ENCODE measurements around the gene SAMD14. TPM values are rescaled to one million over a fixed set of nuclear protein-coding genes. Genes with fewer than 3 reads are reported as not detected.

Gene SAMD14
- total and polyA plus RNA-seq, 3 donors from 2014 or later = 3.2 to 5.2 (median 3.3) TPM

DNA sequence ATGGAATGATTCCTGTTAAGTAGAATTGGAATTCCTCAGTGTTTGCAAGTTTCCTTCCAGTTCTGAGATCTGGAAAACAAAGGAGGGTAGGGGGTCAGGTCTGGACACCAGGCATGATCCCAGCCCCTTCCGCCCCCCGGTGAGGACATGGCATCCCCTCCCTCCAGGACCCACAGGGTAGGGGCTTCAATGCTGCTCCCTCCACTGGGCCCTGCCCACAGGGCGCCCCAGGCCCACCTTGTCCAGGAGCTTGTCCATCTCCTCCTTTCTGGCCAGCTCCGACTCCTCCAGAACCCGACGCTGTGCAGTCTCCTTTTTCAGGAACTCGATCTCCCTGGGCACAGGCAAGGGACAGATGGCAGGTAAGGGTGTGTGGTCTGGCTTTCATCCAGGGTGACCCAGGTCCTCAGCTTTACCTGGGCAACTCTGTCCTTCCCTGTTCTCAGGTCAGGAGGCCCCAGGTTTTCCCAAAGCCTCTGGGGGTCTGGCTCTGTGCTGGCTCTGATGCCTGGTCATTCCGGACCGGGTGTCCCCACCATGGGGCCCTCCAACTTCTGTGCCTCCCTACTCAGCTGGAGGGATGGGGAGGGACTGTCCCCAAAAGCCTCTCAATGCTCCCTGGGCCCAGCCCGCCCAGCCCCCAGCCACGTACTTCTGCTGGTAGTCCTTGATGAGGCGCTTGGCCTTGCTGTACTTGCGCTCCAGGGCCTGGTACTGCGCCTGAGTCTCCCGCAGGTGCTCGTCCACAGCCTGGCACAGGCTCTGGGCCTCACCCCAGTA, 5.5 kb upstream of the SAMD14 start:
- no peak overlapping the region for H3K4me3 ChIP-seq
- intact Hi-C loops (cut with DNase I; ENCODE audit: low total_unique reads) = no loop called here
- H3K36me3 ChIP-seq (ENCODE audit: low read depth, missing control alignments) = no peaks in the 10 kb centered on the region
- H3K27me3 ChIP-seq = no peaks in the 10 kb centered on the region
- no peak for DNase-seq
- peaks cover 6% of the 10 kb centered on the region for H3K4me1 ChIP-seq
- no peaks in the 10 kb centered on the region for H3K9me3 ChIP-seq
- TF ChIP-seq, protein P1, sequence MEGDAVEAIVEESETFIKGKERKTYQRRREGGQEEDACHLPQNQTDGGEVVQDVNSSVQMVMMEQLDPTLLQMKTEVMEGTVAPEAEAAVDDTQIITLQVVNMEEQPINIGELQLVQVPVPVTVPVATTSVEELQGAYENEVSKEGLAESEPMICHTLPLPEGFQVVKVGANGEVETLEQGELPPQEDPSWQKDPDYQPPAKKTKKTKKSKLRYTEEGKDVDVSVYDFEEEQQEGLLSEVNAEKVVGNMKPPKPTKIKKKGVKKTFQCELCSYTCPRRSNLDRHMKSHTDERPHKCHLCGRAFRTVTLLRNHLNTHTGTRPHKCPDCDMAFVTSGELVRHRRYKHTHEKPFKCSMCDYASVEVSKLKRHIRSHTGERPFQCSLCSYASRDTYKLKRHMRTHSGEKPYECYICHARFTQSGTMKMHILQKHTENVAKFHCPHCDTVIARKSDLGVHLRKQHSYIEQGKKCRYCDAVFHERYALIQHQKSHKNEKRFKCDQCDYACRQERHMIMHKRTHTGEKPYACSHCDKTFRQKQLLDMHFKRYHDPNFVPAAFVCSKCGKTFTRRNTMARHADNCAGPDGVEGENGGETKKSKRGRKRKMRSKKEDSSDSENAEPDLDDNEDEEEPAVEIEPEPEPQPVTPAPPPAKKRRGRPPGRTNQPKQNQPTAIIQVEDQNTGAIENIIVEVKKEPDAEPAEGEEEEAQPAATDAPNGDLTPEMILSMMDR (IDR thresholded peaks at IDR 0.05) = no peak
- no peak for TF ChIP-seq POLR2A (IDR thresholded peaks at IDR 0.05)
- 86 to 89% methylated on average over 14 to 16 of the region's 16 CpGs for WGBS, 2 donors
- no peak overlapping the region for H3K27ac ChIP-seq

DNA sequence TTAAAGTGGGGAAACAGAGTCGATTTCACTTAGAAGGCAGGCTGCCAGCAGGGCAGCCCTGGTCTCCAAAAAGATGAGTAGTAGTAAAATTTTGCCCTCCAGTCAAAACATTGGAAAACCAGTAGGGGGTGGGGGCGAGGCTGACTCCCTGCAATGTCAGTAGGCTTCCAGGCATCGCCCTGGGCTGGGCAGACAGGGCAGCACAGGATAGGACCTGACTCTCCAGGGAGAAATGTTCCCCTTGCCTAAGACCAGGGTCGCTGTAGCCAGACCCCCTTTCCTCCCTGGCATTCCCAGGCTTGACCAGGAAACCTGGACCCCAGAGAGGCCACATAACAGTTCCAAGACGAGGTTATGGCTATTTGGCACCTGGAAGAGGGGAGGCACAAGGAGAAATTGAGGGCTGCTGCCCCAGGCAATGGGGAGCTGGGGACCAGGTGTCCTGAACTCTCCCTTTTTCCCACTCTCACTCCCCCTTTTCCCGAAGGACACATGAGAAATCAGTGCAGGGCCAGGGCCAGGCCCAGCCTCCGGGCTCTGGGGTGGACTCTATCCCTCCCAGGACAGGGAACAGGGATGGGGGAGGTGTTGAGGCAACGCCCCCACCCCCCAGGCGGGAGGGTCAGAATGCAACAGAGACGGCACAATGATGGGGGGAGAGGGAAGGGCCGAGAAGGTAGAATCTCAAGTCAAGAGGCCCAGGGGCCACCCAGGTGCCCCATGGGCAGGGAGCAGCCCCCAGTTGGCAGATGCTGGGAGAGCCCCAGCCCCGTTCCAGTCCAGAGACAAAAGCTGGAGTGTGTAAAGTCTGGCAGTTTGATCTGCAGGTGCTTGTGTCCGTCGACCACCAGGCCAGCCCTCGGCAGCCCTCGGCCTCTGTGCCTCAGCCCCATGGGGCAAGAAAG, 4.5 kb upstream of the SAMD14 start:
- H3K4me1 ChIP-seq = peaks cover 7% of the 10 kb centered on the region
- 64 to 78% methylated on average over 14 to 16 of the region's 16 CpGs for WGBS, 2 donors
- DNase-seq = no peak
- intact Hi-C loops (cut with DNase I; ENCODE audit: low total_unique reads) = no loop called here
- TF ChIP-seq, protein P1 (IDR thresholded peaks at IDR 0.05) = peak in 1 of 3 experiments; percentile 4
- no peak for TF ChIP-seq POLR2A (IDR thresholded peaks at IDR 0.05)
- no peak overlapping the region for H3K4me3 ChIP-seq
- H3K36me3 ChIP-seq (ENCODE audit: low read depth, missing control alignments) = no peaks in the 10 kb centered on the region
- H3K27ac ChIP-seq = peak overlapping the region in 1 of 2 donors; percentile 19
- no peaks in the 10 kb centered on the region for H3K9me3 ChIP-seq
- no peaks in the 10 kb centered on the region for H3K27me3 ChIP-seq

DNA sequence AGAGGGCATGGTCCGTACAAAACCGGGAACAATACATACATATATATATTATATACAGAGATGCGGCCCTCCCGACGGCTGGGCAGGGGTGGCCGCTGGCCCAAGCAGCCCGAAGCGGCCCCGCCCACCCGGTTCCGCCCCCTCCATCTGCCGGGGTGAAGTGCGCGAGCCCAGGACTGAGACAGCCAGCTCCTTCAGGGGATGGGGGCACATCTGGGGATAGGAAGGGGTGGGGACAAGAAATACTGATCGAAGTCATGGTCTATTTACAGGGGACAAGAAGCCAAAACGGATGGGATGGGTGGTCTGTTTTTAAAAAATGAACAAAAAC, 3.8 kb upstream of the SAMD14 start:
- Histone ChIP-seq H3K27ac (no peak overlapping the region), H3K9me3 (no peaks in the 10 kb centered on the region), H3K4me3 (no peak overlapping the region), H3K4me1 (peaks cover 14% of the 10 kb centered on the region), H3K36me3 (ENCODE audit: low read depth, missing control alignments) (no peaks in the 10 kb centered on the region), H3K27me3 (no peaks in the 10 kb centered on the region)
- WGBS, 2 donors = 44 to 48% methylated on average over 14 to 16 of the region's 16 CpGs
- TF ChIP-seq, protein P1 (IDR thresholded peaks at IDR 0.05) = no peak
- TF ChIP-seq POLR2A (IDR thresholded peaks at IDR 0.05) = no peak
- no peak for DNase-seq
- intact Hi-C loops (cut with DNase I; ENCODE audit: low total_unique reads) = no loop called here

DNA sequence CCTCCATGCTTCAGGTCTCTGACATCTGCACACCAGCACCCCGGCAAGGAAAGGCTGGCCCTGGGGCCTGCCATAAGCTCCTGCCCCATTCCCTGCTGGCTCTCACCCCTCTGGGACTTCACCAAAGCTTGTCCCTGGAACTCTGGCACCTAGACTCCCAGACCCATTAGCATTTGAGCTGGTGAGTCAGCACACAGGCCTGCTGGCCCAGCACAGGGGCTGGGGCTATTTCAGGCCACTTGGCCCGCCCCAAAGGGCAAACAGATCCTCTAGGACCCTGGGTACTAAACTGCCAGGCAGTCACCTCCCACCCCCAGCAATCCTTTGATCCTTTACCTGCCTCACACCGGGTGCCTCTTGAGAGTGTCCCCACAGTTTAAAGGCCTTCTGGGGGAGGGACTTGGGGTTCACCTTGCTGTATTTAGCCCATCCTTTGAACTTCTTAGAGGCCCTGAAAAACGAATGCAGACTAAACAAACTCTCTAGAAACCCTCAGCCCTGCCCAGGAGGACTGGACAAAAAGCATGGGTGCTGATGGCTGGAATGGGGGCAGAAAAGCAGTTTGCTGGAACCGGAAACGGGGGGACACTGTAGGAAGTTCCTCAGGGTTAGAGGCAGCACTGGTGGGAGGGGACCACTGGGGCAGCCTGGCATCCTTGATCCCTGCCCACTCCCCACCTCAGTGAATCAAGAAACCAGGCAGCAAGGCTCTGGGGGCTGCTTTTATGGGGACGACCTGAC, 3.2 kb upstream of the SAMD14 start:
- no peaks in the 10 kb centered on the region for H3K27me3 ChIP-seq
- H3K4me1 ChIP-seq = peaks cover 16% of the 10 kb centered on the region
- DNase-seq = no peak
- H3K9me3 ChIP-seq = no peaks in the 10 kb centered on the region
- no peaks in the 10 kb centered on the region for H3K36me3 ChIP-seq (ENCODE audit: low read depth, missing control alignments)
- no peak overlapping the region for H3K4me3 ChIP-seq
- H3K27ac ChIP-seq = peak overlapping the region in 1 of 2 donors; percentile 30
- TF ChIP-seq POLR2A (IDR thresholded peaks at IDR 0.05) = no peak
- TF ChIP-seq, protein P1 (IDR thresholded peaks at IDR 0.05) = no peak
- WGBS, 2 donors = 46 to 68% methylated on average over 4 to 7 of the region's 7 CpGs
- intact Hi-C loops (cut with DNase I; ENCODE audit: low total_unique reads) = no loop called here
